NAMALWA (cell line): ENCODE results near the gene SPOCK1.

ENCODE experiments used
- DNase-seq: peaks from one replicate; pipeline ENCODE4 v3.0.0-alpha.2; 2015; ENCODE audit warnings: low spot score

SPOCK1 gene

GRCh38 chr5:137492331-137492730 is 6.8 kb downstream of the SPOCK1 start:
- DNase-seq, result no peak

- DNase-seq, result no peak
Measured at GRCh38 chr5:137491121-137491520, 8.0 kb downstream of the SPOCK1 start.

DNA sequence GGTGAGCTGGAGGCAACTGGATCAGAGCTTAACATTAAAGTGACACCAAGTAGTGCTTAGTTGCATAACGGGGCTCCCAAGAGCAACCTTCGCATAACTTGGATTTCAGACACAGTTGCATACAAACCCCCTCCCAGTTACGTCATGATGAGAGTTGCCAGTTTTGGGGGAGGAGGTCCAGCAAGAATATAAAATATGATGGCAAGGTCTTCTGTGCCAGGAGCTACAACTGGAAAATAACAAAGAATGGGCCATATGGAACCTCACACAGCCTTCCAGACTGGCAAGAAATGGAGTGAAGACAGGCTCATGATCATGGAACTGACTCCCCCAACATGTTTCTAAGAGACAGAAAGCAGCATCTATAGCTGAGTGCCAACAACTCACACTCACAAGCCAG is 8.5 kb downstream of the SPOCK1 start:
- DNase-seq, result no peak

GRCh38 chr5:137488974-137489373 is 10.2 kb downstream of the SPOCK1 start:
- no peak for DNase-seq

- DNase-seq, result no peak
Measured at GRCh38 chr5:137488516-137488915, 10.6 kb downstream of the SPOCK1 start.

GRCh38 chr5:137487600-137487999 is 11.5 kb downstream of the SPOCK1 start:
- no peak for DNase-seq

GRCh38 chr5:137486707-137487106 is 12.4 kb downstream of the SPOCK1 start:
- DNase-seq, result no peak

- DNase-seq, result no peak
Measured at GRCh38 chr5:137481596-137481995, 17.5 kb downstream of the SPOCK1 start.

DNA sequence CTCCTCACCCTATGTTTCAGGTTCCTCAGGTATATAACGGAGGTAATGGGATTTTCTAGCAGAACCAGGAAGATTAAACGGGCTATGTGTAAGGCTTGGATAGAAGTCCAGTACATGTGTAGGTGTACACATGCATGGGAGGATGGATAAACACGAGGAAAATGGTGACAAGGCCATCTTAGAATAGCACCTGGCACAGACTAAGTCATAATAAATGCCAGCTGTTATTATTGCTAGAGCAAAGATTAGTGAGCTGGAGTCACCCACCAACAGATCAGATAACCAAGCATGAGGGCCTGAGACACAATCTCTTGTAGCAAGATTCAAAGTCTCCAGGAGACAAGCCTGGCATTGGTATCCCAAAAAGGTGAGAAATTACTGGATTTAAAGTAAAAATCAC is 21.1 kb downstream of the SPOCK1 start:
- DNase-seq, result no peak

DNA sequence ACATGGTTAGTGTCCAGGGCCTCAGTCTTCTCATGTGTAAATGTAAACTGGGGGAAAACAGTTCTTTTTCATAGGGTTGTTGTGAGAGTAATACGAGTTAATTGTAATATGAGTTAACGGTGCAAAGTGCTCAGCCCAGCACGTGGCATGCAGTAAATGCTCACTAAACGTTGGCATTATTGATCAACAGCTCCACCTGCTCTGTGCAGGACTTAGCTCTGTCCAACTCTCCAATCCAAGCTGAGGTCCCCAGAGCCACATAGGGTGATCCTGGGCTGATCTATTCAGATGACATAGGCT is 28.3 kb downstream of the SPOCK1 start:
- DNase-seq, result no peak

DNA sequence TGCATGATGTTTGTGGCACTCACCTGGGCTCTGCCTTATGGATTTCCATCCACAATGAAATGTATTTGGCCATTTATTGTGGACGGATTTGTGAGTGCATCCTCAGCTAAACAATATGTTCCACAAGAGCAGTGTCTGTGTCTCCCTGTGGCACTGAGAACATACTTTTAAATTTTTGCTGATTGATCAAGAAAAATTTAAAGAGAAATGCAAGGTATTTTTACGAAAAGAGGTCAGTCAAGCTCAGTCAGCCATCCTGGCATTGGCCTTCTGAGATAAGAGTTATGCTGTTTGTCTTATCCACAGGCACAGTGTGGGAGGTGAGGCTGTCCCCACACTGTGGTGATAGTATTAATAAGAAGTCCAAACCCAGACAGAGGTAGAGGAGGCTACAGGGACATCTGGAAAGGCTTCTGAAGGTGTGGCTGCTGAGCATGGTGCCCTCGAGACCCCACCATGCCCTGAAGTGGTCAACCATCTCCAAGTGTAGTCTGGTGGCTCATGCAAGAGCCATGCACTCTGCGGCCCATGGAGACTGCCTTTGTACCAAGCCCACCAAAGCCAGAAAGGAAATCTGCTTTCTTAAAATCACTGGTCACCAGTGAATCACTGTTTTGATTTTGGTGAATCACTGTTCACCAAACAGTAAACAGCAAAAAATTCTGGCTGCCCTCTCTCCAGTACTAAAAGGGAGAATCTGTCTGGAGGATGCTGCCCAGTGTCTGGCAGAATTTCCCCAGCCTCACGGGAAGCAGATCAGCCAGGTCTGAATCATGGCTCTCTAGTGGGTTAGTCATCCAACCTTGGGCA is 28.8 kb downstream of the SPOCK1 start:
- DNase-seq, result no peak

DNA sequence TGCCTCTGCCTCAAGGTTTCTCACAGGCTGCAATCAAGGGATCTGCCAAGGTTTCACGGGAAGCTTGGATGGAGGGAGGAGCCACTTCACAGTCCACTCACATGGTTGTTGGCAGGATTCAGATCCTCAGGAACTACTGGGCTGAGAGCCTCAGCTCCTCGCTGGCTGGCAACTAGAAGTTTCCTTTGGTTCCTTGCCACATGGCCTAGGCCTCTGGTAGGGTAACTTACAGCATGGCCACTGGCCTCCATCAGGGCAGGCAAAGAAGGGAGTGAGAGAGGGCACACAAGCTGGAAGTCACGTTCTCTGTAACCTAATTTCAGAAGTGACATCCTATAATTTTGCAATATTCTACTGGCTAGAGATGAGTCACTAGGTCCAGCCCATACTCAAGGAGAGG is 32.2 kb downstream of the SPOCK1 start:
- no peak for DNase-seq

GRCh38 chr5:137465930-137466329 is 33.2 kb downstream of the SPOCK1 start:
- no peak for DNase-seq

GRCh38 chr5:137462816-137463520 is 36.2 kb downstream of the SPOCK1 start:
- no peak for DNase-seq

DNA sequence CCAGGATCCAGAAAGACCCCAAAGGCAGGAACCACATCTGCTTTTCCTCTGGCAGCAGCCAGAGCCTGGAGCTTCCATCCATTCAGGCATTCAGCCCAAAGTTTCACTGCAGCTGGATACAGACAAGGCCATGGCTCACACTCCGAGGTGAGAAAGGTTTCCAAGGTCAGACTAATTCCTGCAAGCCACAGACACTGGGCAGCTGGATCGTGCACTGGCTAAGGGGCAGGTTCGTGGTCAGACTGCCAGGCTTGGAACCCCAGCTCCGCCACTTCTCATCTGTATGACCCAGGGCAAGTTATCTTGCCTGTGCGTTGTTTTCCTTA is 36.9 kb downstream of the SPOCK1 start:
- no peak for DNase-seq

DNA sequence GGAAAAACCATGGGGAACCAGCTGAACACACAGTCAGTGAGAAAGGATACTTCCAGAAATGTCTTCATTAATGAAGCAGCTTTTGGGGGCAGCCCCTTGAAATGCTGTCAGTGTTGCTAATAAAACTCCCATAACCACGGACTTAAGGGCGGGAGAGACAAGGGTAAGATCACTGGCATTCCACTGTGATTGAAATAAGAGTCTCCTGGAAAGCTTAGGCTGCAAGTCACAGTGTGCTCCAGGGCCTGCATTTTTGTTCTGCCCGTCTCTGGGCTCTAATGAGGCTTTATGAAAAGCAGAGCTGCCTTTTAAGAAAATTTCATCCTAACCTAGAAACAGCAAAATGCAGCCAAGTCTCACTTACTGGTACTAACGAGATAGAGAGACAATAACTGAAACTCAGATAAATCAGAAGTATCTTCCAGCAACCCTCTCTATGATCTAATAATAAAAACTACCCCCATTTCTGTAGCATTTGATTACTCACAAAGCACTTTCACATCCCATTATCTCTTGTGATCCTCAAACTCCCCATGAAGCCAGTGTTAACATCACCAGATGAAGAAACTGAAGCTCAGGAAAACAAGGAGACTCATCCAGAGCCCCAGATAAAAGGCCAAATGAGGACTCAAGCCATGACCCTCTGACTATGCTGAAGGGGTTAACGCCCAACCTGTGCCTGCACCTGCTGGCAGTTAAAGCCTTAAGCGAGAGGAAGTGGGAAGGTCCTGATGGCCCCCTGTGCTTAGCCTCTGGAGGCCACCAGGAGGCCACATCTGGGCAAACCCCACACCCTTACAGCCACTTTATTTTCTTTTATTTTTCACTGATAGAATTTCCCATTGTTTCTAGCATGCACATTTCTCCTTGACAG is 37.5 kb downstream of the SPOCK1 start:
- no peak for DNase-seq

GRCh38 chr5:137454671-137455070 is 44.5 kb downstream of the SPOCK1 start:
- DNase-seq, result no peak

DNA sequence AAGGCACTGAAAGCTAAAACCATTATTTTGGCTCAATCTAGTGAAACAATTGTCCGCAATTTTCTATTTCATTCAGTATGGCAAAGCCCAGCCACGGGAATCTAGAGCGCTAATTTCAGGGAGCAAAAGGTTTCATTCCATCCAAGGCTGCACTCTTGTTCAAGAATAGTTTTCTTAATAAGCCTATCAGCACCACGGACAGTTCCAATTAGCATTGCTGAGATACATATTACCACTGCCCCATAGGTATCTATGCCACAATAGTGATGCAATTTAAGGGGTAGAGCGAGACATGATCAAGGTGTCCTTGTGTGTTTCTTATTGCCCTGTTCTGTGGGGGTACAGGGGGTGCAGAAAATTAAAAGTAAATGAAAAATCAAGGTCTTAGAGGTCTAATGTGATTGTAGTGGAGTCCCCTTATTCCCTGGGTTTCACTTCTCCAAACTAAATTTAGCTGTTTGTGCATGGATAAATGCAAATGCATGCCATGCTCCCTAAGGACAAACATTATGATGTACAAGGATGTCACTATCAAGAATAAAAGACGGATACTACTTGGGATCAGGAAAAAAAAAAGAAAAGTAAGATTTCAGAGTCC is 45.5 kb downstream of the SPOCK1 start:
- DNase-seq, result peak; percentile 49

DNA sequence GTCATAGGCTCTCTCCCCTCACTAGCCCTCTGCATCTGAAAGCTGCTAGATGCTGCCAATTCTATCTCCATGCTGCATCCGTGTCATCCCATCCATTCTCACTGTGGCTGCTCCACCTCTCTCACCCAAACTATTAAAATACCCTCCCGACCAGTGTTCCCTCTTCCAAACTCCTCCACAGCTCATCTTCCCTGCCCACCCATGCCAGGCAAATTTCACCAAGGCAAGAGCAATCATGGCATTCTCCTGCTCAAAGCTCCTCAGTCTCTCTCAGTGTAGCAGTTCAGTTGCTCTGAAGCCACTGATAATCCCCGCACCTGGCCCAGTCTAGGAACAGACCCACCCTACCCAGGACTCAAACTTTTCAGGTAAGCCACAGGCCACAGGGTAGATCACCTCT is 48.4 kb downstream of the SPOCK1 start:
- DNase-seq, result no peak

GRCh38 chr5:137448868-137449267 is 50.3 kb downstream of the SPOCK1 start:
- no peak for DNase-seq

GRCh38 chr5:137446615-137447014 is 52.5 kb downstream of the SPOCK1 start:
- no peak for DNase-seq

DNA sequence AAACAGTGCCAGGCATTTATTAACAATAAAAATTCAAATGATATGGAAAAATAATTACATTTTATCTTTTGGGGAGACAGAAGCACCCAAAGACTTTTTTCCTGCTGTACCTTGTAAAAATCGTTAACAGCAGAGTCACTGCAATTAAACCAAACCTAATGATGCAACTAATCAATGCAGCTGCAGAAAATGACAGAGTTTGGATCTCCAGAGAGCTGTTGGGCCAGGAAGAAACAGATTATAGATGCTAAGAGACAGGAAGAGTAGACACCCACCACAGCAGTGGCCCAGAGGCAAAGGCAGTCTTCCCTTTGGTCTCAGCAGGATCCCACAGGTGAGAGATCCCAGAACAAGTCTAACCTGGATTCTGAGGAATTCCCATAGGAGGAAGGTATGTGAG is 53.0 kb downstream of the SPOCK1 start:
- no peak for DNase-seq

DNA sequence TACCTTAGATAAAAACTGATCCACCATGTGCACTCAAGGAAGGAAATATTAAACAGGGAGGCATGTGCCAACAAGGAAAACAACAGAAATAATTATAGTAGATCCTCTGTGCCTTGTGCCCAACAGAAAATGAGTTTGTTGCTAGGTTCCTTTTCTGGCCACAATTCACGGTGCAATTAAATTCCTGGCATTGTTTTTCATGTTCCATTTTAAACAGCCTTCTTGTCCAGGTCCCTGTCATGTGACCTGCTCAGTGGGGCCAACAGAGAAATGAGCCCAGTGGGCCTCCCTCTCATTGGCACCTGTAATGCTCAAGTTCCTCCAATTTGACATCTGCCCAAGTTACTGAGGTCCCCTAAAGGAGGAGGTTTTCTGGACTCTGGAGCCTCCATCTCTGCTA is 56.5 kb downstream of the SPOCK1 start:
- no peak for DNase-seq
